GM06990 (cell line): ENCODE measurements around the gene LHFPL2.

Experiments used
- DNase-seq: peaks from one replicate; pipeline ENCODE4 v3.0.0-alpha.2; 2011; ENCODE audit not compliant: insufficient read length; ENCODE audit errors: extremely low read depth
- H3K27me3 ChIP-seq: replicated peaks from 2 replicates; pipeline ENCODE4 v1.6.0; 2011; ENCODE audit warnings: low read length; ENCODE audit not compliant: control insufficient read depth, insufficient read depth
- H3K36me3 ChIP-seq: 2 replicates; pipeline ENCODE4 v1.5.1; 2011; ENCODE audit warnings: low read length; ENCODE audit not compliant: control insufficient read depth, insufficient read depth
- H3K4me3 ChIP-seq: replicated peaks from 2 replicates; pipeline ENCODE4 v1.5.1; 2011; ENCODE audit warnings: low read depth, mild to moderate bottlenecking, control low read depth, low read length
- TF ChIP-seq, protein P1 (sequence below): IDR thresholded peaks from 2 replicates; pipeline ENCODE4 v1.5.1; 2011; ENCODE audit warnings: low read length, control low read depth, mild to moderate bottlenecking, inconsistent platforms; ENCODE audit not compliant: insufficient read depth, poor library complexity, severe bottlenecking

The LHFPL2 gene

GRCh38 chr5:78509884-78510769, 138.4 kb downstream of the LHFPL2 start:
- Histone ChIP-seq H3K27me3 (no peaks in the 10 kb centered on the region), H3K4me3 (peak overlapping the region; percentile 43), H3K36me3 (peaks cover 1% of the 10 kb centered on the region)
- DNase-seq, result peak; percentile 71
- TF ChIP-seq, protein P1, sequence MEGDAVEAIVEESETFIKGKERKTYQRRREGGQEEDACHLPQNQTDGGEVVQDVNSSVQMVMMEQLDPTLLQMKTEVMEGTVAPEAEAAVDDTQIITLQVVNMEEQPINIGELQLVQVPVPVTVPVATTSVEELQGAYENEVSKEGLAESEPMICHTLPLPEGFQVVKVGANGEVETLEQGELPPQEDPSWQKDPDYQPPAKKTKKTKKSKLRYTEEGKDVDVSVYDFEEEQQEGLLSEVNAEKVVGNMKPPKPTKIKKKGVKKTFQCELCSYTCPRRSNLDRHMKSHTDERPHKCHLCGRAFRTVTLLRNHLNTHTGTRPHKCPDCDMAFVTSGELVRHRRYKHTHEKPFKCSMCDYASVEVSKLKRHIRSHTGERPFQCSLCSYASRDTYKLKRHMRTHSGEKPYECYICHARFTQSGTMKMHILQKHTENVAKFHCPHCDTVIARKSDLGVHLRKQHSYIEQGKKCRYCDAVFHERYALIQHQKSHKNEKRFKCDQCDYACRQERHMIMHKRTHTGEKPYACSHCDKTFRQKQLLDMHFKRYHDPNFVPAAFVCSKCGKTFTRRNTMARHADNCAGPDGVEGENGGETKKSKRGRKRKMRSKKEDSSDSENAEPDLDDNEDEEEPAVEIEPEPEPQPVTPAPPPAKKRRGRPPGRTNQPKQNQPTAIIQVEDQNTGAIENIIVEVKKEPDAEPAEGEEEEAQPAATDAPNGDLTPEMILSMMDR, result no peak

GRCh38 chr5:78509145-78509865, 139.3 kb downstream of the LHFPL2 start:
- H3K36me3 ChIP-seq, result peaks cover 1% of the 10 kb centered on the region
- no peak overlapping the region; the same call in 1 of the 2 replicates for H3K4me3 ChIP-seq
- TF ChIP-seq, protein P1, result no peak
- H3K27me3 ChIP-seq, result no peaks in the 10 kb centered on the region
- no peak for DNase-seq

DNA sequence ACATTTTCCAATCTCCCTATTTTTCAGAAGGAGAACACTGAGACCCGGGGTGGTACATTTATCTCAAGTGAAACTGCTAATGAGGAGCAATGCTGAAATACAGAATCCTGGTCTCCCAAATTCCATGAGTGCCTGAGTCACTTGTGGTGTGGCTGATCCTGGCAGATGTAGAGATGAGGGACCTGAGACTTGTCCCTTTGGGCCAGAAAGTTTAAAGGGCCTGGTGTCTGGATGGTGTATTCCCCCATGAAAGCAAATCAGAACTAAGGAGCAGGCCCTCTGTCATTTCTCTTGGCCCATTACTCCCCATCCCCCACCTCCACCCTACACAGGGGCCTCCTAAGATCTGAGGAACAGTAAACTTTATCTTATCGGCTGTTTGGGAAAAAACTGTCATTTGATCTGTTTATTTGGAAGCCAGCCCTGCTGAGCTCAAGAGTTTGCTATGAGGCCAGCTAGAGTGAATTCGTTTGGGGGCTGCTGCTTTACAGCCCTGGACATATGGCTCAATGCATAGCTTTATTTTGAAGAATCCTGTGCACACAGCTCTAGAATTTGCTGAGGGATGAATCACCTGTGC, 140.3 kb downstream of the LHFPL2 start:
- Histone ChIP-seq H3K36me3 (peaks cover 1% of the 10 kb centered on the region), H3K4me3 (no peak overlapping the region), H3K27me3 (no peaks in the 10 kb centered on the region)
- no peak for DNase-seq
- TF ChIP-seq, protein P1, result no peak

DNA sequence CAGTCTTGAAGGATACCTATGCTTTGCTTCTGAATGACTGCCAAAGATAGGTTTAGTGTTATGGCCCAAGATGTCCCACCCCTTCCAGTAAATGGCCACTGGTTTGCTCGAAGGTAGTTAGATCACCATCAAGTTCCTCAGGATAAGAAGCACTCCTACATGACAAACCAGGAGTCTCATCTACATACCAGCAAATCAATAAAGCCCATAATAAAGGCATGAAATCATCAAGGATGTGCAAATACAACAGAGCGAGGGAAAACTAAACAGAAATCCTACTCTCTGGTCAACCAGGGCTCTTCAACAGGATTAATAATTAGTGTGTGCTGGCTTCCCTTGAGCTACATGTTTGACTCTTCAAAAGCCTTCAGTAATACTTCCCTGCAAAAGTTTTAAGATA, 141.0 kb downstream of the LHFPL2 start:
- no peak overlapping the region for H3K4me3 ChIP-seq
- H3K36me3 ChIP-seq, result peaks cover 1% of the 10 kb centered on the region
- DNase-seq, result no peak
- no peaks in the 10 kb centered on the region for H3K27me3 ChIP-seq
- TF ChIP-seq, protein P1, result no peak

DNA sequence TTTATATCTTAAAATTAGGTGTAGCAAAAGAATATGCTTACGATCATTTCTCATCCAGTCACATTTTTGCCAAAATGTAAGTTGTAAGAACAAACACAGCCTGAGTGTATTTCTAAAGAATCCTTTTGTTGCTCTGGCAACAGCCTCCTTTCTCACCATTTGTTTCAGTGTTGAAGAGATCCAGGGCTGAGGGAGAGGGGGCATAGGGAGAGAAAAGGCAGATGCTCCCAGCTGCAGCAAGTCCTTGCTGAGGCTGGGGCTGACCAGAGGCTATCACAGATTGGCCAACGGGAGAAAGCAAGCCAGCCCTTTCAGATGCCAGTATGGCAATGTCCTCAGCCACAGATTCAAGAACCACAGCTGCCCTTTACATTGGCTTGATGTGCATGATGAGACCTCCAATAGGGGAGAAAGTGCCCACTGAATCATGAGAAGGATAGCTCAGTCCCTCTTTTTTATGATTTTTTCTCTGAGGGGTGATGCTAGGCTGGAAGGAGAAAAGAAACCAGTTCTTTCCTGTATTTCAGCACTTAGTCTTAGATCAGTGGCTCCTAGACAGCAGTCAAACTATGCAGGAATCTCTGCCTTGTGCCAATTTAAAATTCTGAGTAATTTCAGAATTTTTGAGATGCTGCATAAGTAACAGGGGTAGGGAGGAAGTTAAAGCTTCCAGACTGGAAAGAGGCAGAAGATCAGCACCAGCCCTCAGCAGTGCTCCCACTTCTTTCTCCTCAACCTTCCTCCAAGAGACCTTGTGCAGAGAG, 142.1 kb downstream of the LHFPL2 start:
- TF ChIP-seq, protein P1, result no peak
- H3K36me3 ChIP-seq, result peaks cover 1% of the 10 kb centered on the region
- H3K4me3 ChIP-seq, result no peak overlapping the region
- DNase-seq, result no peak
- H3K27me3 ChIP-seq, result no peaks in the 10 kb centered on the region
